RWPE1 (cell line): ENCODE data around the gene ZW10.

ENCODE experiments used
- CTCF ChIA-PET: fragments of 350-600 bp; sonication (Branson Sonifier 250); formaldehyde crosslinking; extraction: SDS; loops from one replicate; lab custom pipeline; 2021; lab: Yijun Ruan, JAX
- POLR2A ChIA-PET: fragments of 400-600 bp; formaldehyde crosslinking; extraction: SDS; loops from one replicate; lab custom pipeline; 2020; ENCODE audit warnings: antibody characterized with exemption; ENCODE audit not compliant: low non-redundant PET; lab: Yijun Ruan, JAX
- DNase-seq: peaks from one replicate; pipeline ENCODE4 v3.0.0; 2012; ENCODE audit warnings: low spot score
- H3K27ac ChIP-seq: fragments of 450-650 bp; 2 replicates; pipeline ENCODE4 v1.5.1; 2017
- TF ChIP-seq, protein P1 (sequence below): fragments of 450-650 bp; conservative IDR thresholded peaks from 2 replicates; pipeline ENCODE4 v1.5.1; 2017; ENCODE audit warnings: low read depth, mild to moderate bottlenecking

ZW10 gene

DNA sequence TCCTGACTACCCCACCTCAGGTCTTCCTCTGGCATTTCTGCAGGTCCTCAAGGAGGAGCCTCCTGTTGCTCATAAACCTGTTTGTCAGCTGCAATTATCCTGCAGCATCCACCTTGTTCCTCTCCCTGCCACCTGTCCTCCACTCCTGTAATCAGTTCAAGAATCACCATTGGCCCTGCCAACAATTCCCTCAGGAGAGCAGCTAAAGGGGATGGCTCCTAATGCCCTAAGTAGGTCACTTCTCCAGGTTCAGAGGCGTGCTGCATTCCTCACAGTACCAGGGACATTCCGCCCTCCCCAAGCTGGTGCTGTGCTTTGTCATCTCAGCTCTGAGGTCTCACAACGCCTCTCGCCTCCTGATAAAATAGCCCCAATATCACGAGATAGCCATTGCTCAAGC, 8.2 kb upstream of the ZW10 start:
- H3K27ac ChIP-seq = no peak overlapping the region
- TF ChIP-seq, protein P1, sequence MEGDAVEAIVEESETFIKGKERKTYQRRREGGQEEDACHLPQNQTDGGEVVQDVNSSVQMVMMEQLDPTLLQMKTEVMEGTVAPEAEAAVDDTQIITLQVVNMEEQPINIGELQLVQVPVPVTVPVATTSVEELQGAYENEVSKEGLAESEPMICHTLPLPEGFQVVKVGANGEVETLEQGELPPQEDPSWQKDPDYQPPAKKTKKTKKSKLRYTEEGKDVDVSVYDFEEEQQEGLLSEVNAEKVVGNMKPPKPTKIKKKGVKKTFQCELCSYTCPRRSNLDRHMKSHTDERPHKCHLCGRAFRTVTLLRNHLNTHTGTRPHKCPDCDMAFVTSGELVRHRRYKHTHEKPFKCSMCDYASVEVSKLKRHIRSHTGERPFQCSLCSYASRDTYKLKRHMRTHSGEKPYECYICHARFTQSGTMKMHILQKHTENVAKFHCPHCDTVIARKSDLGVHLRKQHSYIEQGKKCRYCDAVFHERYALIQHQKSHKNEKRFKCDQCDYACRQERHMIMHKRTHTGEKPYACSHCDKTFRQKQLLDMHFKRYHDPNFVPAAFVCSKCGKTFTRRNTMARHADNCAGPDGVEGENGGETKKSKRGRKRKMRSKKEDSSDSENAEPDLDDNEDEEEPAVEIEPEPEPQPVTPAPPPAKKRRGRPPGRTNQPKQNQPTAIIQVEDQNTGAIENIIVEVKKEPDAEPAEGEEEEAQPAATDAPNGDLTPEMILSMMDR = no peak
- ChIA-PET CTCF (interaction anchor here (0.9 kb wide), 1 partner anchor 15 kb away, joined by 3 read pairs; no protein-coding TSS in a partner anchor), POLR2A (no interaction called here)
- DNase-seq = no peak

DNA sequence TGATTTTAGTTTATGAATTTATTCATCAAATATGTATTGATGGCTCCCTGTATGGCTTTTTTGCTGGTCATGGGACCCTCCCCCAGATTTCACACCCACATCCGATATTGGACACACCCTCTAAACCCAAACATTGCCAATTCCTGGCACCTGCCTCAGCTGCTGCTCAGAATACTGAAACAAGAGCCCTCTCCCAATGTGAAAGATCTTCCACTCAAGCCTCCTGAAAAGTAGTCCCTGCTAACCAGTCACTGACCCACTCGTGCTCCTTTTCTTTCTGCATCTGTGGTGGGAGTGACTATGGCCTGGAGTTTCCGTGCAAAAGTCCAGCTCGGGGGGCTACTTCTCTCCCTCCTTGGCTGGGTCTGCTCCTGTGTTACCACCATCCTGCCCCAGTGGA, 6.0 kb upstream of the ZW10 start, which contains the start of gene CLDN25:
CLDN25 (plus strand) TSS at position 301 of the 400 bp plus-strand sequence; CDS start at position 301, 0 bp downstream.
- ChIA-PET CTCF (interaction anchor here (0.5 to 1.0 kb wide), 2 partner anchors 17 to 475 kb away, joined by 3 read pairs; no protein-coding TSS in a partner anchor), POLR2A (no interaction called here)

DNA sequence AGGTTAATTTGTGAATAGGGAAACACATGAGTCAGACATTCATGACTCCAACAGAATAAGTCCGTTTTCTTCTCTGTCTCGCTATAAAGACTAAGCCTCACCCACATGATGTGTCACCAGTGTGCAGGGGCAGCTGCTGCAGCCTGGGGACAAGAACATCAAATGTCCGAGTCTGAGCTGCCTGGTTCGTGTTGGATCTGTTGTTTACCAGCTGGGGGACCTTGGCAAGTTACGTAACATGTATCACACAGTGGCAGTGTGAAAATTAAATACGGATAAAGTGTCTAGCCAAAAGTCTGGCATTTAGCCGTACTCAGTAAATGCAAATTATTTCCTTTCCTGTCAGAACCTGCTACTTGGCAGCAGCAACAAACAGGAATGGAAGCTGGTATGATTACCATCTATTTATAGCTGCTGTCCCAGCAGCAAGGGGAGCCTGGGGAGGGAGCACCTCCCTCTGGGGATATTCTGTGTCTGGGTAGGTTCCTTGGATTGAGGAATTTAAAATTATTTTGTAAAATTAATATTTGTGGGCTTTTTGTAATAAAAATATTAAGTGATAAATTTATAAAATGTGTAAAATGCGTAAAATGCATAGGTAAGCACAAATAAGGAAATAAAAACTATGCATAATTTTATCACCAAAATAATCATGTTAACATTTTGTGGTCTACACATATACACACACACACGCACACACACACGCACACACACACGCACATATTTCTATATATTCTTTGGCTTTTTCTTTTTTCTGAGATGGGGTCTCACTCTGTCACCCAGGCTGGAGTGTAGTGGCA, 4.8 kb upstream of the ZW10 start:
- ChIA-PET POLR2A (no interaction called here), CTCF (interaction anchor here (0.6 kb wide), 1 partner anchor 37 kb away, joined by 3 read pairs; no protein-coding TSS in a partner anchor)
- peak; percentile 85 for DNase-seq
- peak overlapping the region; percentile 78 for H3K27ac ChIP-seq
- TF ChIP-seq, protein P1 = 0 out of 2 replicates have a peak, but pooled peaks have one; percentile 15

More for the DNA sequence above, 6.0 kb upstream of the ZW10 start, which contains the start of gene CLDN25:
- TF ChIP-seq, protein P1 = no peak
- peak within 1 kb of the TSS; percentile 49 for H3K27ac ChIP-seq
- DNase-seq = no peak

DNA sequence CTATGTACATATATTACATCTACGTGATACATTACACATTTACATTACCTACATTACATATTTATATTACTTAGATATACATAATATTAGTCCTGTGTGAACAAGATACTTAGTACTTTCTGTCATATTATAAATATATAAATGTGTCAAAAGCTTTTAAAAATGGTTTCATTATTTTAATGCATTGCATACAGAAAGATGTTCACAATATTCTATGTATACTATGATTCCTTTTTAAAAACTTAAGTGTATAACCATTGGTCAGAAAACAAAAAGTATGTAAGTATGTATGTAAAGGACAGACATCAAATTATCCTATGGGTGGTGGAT, 647 bp upstream of the ZW10 start:
- no peak overlapping the region for H3K27ac ChIP-seq
- TF ChIP-seq, protein P1 = peak; percentile 52; the same call in 1 of the 2 replicates
- ChIA-PET CTCF (interaction anchor here (0.7 to 1.0 kb wide), 2 partner anchors 44 to 1683 kb away, joined by 3 read pairs; no protein-coding TSS in a partner anchor), POLR2A (no interaction called here)
- DNase-seq = no peak

DNA sequence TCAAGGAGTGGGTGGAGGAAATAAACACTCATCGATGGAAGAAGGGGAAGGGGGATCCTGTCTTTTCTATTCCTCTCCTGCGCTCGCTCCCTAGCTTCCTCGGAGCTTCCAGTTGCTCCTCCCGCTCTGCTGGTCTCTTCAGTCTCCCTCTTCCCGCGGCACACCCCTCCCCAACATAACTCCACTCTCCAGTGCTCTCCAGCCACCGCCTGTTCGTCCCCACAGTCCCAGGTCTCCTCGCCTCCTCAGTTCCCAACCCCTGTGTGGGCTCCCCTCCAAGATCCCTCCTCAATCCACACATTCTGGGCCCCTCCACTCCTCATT, 438 bp downstream of the ZW10 start:
- CTCF ChIA-PET = interaction anchor here (0.7 to 1.6 kb wide), 3 partner anchors 24 to 1392 kb away, joined by 3 read pairs; no protein-coding TSS in a partner anchor
- DNase-seq = peak; percentile 33
- TF ChIP-seq, protein P1 = no peak
- H3K27ac ChIP-seq = peak overlapping the region; percentile 74
- POLR2A ChIA-PET = no interaction called here

DNA sequence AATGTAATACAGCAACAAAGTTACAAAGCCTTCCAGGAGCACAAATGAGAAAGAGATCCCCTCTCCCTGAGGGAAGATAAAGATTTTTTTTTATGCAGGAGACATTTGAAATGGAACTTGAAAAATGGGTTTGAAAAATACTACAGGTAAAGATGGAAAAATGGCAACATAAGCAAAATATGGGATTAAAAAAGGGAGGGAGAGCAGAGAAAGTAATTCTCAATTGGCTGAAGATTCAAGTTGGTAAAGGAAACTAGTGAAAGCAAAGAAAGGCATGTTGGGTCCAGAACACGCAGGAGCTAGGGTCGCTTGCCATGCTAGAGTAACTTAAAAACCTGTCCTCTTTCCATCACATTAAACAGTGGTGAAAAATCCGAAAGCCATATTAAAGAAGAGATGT, 1.5 kb downstream of the ZW10 start:
- DNase-seq = no peak
- CTCF ChIA-PET = interaction anchor here (1.6 kb wide), 1 partner anchor 25 kb away, joined by 3 read pairs; no protein-coding TSS in a partner anchor
- POLR2A ChIA-PET = no interaction called here
- TF ChIP-seq, protein P1 = no peak
- H3K27ac ChIP-seq = no peak overlapping the region
